Measurements from ENCODE around the gene HSPD1.

GRCh38 chr2:197539734-197540133 lies 40.1 kb upstream of the HSPD1 start:
- TF ChIP-seq ZNF777 (tag by site-specific recombination; IDR thresholded peaks at IDR 0.05; ENCODE audit: borderline replicate concordance), result no peak
- no peak for TF ChIP-seq ZNF2 (tag by site-specific recombination; IDR thresholded peaks at IDR 0.05)
